Measurements from ENCODE around the gene FGFR3.

DNA sequence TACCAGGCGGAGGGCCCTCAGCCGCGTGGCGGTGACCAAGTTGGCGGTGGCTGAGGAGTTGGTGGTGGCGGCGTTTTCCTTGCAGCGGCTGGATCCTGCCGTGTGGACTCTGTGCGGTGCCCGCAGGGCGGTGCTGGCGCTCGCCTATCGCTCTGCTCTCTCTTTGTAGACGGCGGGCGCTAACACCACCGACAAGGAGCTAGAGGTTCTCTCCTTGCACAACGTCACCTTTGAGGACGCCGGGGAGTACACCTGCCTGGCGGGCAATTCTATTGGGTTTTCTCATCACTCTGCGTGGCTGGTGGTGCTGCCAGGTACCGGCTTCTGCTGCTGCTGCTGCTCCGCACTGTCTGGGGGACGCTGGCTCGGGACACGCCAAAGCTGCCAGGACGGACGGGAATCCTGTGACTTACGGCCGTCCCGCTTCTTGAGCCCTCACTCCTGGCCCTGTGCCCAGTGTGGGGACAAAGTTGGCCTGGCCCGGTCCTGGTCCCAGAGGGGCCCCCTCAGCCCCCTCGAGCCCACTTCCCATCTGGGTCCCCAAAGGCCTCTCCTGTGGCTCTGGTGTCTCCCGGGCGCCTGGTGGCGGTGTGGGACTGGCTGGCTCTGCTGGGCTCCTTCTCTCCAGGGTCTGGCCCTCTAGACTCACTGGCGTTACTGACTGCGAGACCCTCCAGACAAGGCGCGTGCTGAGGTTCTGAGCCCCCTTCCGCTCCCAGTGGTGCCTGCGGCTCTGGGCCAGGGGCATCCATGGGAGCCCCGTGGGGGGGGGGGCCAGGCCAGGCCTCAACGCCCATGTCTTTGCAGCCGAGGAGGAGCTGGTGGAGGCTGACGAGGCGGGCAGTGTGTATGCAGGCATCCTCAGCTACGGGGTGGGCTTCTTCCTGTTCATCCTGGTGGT lies 10.7 kb downstream of the FGFR3 start:
- TF ChIP-seq, protein P1, sequence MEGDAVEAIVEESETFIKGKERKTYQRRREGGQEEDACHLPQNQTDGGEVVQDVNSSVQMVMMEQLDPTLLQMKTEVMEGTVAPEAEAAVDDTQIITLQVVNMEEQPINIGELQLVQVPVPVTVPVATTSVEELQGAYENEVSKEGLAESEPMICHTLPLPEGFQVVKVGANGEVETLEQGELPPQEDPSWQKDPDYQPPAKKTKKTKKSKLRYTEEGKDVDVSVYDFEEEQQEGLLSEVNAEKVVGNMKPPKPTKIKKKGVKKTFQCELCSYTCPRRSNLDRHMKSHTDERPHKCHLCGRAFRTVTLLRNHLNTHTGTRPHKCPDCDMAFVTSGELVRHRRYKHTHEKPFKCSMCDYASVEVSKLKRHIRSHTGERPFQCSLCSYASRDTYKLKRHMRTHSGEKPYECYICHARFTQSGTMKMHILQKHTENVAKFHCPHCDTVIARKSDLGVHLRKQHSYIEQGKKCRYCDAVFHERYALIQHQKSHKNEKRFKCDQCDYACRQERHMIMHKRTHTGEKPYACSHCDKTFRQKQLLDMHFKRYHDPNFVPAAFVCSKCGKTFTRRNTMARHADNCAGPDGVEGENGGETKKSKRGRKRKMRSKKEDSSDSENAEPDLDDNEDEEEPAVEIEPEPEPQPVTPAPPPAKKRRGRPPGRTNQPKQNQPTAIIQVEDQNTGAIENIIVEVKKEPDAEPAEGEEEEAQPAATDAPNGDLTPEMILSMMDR (IDR thresholded peaks at IDR 0.05; ENCODE audit: low read length): no peak
- TF ChIP-seq EZH2 (optimal IDR thresholded peaks at IDR 0.05; ENCODE audit: low read depth, low read length): no peak
